Tibial artery (tissue), 4 donors: Measurements from ENCODE around the gene FURIN.
"Not testable (repeated sequence)": the region's sequence is repeated elsewhere in the genome, so short reads cannot be mapped to it uniquely, and the experiment has no call there.

Source experiments
- DNase-seq, 2 donors: peaks; one replicate each; pipeline ENCODE4 v3.0.0-alpha.2; 2019
- H3K27ac ChIP-seq, 2 donors: fragments of 200-600 bp; sonication (generic) in 1 of 2; 1 replicate in 1 of 2; 2 replicates in 1 of 2; pipeline ENCODE4 v1.5.1; 2018 to 2019; ENCODE audit warnings: mild to moderate bottlenecking in 1 of 2
- H3K27me3 ChIP-seq, 2 donors: fragments of 200-600 bp; sonication (generic) in 1 of 2; one replicate each; pipeline versions ENCODE4 v1.5.1 to v1.6.0; 2016 to 2019
- H3K36me3 ChIP-seq, 3 donors: fragments of 200-600 bp; sonication (generic) in 2 of 3; one replicate each; pipeline ENCODE4 v1.5.1; 2016 to 2019; ENCODE audit warnings: mild to moderate bottlenecking in 2 of 3
- H3K4me1 ChIP-seq, 4 donors: fragments of 200-600 bp; sonication (generic) in 2 of 4; 1 replicate in 3 of 4; 2 replicates in 1 of 4; pipeline ENCODE4 v1.5.1; 2016 to 2019
- H3K4me3 ChIP-seq, 2 donors: fragments of 200-600 bp; sonication (generic) in 1 of 2; 1 replicate in 1 of 2; 2 replicates in 1 of 2; pipeline ENCODE4 v1.5.1; 2018 to 2019; ENCODE audit warnings: mild to moderate bottlenecking in 2 of 2
- H3K9me3 ChIP-seq, 3 donors: fragments of 200-600 bp; sonication (generic) in 1 of 3; one replicate each; pipeline ENCODE4 v1.5.1; 2016 to 2019
- CTCF ChIP-seq, 2 experiments: fragments of 200-600 bp in 1 of 2; fragments of 450-650 bp in 1 of 2; IDR thresholded peaks; one replicate each; pipeline ENCODE4 v1.5.1; 2017 to 2019; ENCODE audit warnings: antibody characterized with exemption in 2 of 2, mild to moderate bottlenecking in 1 of 2, moderate library complexity in 1 of 2
- intact Hi-C: fragments of 100-400 bp; cut with DNase I; formaldehyde crosslinking; loops from one replicate; pipeline ENCODE4 v1.15.0; 2023; ENCODE audit warnings: low total_unique reads

FURIN gene

GRCh38 chr15:90906181-90906849, 37.9 kb downstream of the FURIN start:
- no peak for DNase-seq
- H3K27me3 ChIP-seq, result no peaks in the 10 kb centered on the region
- no peaks in the 10 kb centered on the region for H3K9me3 ChIP-seq
- H3K4me3 ChIP-seq, result no peak overlapping the region
- no peak for TF ChIP-seq CTCF (IDR thresholded peaks at IDR 0.05)
- peaks cover 0 to 22% (median 12%) of the 10 kb centered on the region in 4 donors for H3K4me1 ChIP-seq
- intact Hi-C loops, result no loop called here
- peaks cover 61 to 65% (median 61%) of the 10 kb centered on the region in 3 donors for H3K36me3 ChIP-seq
- H3K27ac ChIP-seq, result no peak overlapping the region

- H3K4me3 ChIP-seq, result no peak overlapping the region
- peaks cover 0 to 16% (median 9%) of the 10 kb centered on the region in 4 donors for H3K4me1 ChIP-seq
- no peaks in the 10 kb centered on the region for H3K27me3 ChIP-seq
- no peaks in the 10 kb centered on the region for H3K9me3 ChIP-seq
- peaks cover 69 to 73% (median 69%) of the 10 kb centered on the region in 3 donors for H3K36me3 ChIP-seq
- intact Hi-C loops, result no loop called here
- TF ChIP-seq CTCF (IDR thresholded peaks at IDR 0.05), result no peak
- no peak overlapping the region for H3K27ac ChIP-seq
- no peak for DNase-seq
These were observed 38.8 kb downstream of the FURIN start for GRCh38 chr15:90907051-90907660.

- peak in 1 of 2 donors; percentile 51 for DNase-seq
- Histone ChIP-seq H3K27me3 (no peaks in the 10 kb centered on the region), H3K4me1 (peaks cover 0 to 16% (median 9%) of the 10 kb centered on the region in 4 donors), H3K9me3 (no peaks in the 10 kb centered on the region), H3K27ac (no peak overlapping the region), H3K36me3 (peaks cover 77 to 82% (median 77%) of the 10 kb centered on the region in 3 donors), H3K4me3 (no peak overlapping the region)
- intact Hi-C loops, result no loop called here
- no peak for TF ChIP-seq CTCF (IDR thresholded peaks at IDR 0.05)
These were observed 39.6 kb downstream of the FURIN start for GRCh38 chr15:90907838-90908507.

- intact Hi-C loops, H3K4me1 ChIP-seq, H3K9me3 ChIP-seq, H3K27me3 ChIP-seq, H3K27ac ChIP-seq, DNase-seq, H3K4me3 ChIP-seq: not testable (repeated sequence)
- peaks cover 92 to 96% (median 92%) of the 10 kb centered on the region in 3 donors for H3K36me3 ChIP-seq
These were observed 41.1 kb downstream of the FURIN start for GRCh38 chr15:90909449-90909848.

- DNase-seq, result no peak
- H3K4me3 ChIP-seq, result no peak overlapping the region
- peaks cover 0 to 5% (median 0%) of the 10 kb centered on the region in 4 donors for H3K4me1 ChIP-seq
- no peaks in the 10 kb centered on the region for H3K9me3 ChIP-seq
- peaks cover 97% of the 10 kb centered on the region in 3 donors for H3K36me3 ChIP-seq
- intact Hi-C loops, result no loop called here
- no peak overlapping the region for H3K27ac ChIP-seq
- no peaks in the 10 kb centered on the region for H3K27me3 ChIP-seq
- TF ChIP-seq CTCF (IDR thresholded peaks at IDR 0.05), result no peak
These were observed 41.6 kb downstream of the FURIN start for GRCh38 chr15:90909976-90910375.
